ENCODE data around the gene C1orf94.

DNA sequence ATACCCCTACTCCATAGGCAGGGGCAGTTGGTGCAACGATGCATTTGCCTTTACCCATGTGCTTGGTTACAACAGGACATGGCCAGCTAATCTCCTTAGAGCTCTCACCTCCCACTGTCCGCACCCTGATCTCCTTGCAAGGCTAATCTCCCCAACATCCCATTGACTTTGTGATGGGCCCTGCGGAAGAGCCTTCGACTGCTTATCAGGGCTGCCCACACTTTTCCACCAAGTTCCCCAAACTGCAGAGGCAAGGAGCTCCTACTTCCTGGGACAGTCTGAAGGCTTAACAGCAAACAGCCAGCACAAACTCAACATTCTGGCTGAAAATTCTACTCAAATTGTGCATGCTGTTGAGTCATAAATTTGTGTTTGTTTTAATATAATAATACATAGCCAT, 36.0 kb downstream of the C1orf94 start:
- TF ChIP-seq EZH2 (IDR thresholded peaks at IDR 0.05; ENCODE audit: insufficient read depth, poor library complexity, severe bottlenecking) (no peak), EZH2phosphoT487 (IDR thresholded peaks at IDR 0.05; ENCODE audit: insufficient read depth, low read depth) (no peak)

Measured in GM23248 (cell line).